SK-N-SH treated with all-trans-retinoic acid at 6 μM for 48 hours (cell line): Measurements from ENCODE around the gene RUNDC3A.

Experiments used
- ATAC-seq: fragments of 200-7000 bp; cut with Tn5 transposase; 3 replicates; pipeline ENCODE4 v1.9.1; 2020; ENCODE audit warnings: mild to moderate bottlenecking, moderate library complexity
- ARNTL ChIP-seq: fragments of 450-650 bp; formaldehyde crosslinking; IDR thresholded peaks from 2 replicates; pipeline ENCODE4 v1.5.0; 2020; ENCODE audit warnings: low read depth, mild to moderate bottlenecking, moderate library complexity, borderline replicate concordance
- BACH2 ChIP-seq: fragments of 250-450 bp; sonication (Bioruptor Pico); IDR thresholded peaks from 2 replicates; pipeline ENCODE4 v1.9.0; 2021; ENCODE audit warnings: mild to moderate bottlenecking, borderline replicate concordance
- CSDC2 ChIP-seq: fragments of 250-450 bp; sonication (Bioruptor Pico); IDR thresholded peaks from 2 replicates; pipeline ENCODE4 v1.5.0; 2020; ENCODE audit warnings: mild to moderate bottlenecking, moderate library complexity
- GLIS3 ChIP-seq: fragments of 250-450 bp; sonication (Bioruptor Pico); IDR thresholded peaks from 2 replicates; pipeline ENCODE4 v1.5.0; 2020; ENCODE audit warnings: mild to moderate bottlenecking, moderate library complexity
- ISL1 ChIP-seq: fragments of 250-450 bp; sonication (Bioruptor Pico); IDR thresholded peaks from 2 replicates; pipeline ENCODE4 v2.1.2; 2022; ENCODE audit warnings: mild to moderate bottlenecking, moderate library complexity
- OSR1 ChIP-seq: fragments of 250-450 bp; sonication (Bioruptor Pico); IDR thresholded peaks from 2 replicates; pipeline ENCODE4 v1.8.0; 2022; ENCODE audit warnings: moderate library complexity, mild to moderate bottlenecking, inconsistent platforms
- PPARA ChIP-seq: fragments of 250-450 bp; sonication (Bioruptor Pico); IDR thresholded peaks from 2 replicates; pipeline ENCODE4 v1.5.0; 2020; ENCODE audit warnings: mild to moderate bottlenecking, borderline replicate concordance
- RARB ChIP-seq: fragments of 250-450 bp; sonication (Bioruptor Pico); IDR thresholded peaks from 2 replicates; pipeline ENCODE4 v1.8.0; 2021; ENCODE audit warnings: mild to moderate bottlenecking, moderate library complexity
- SNAI2 ChIP-seq: fragments of 250-450 bp; sonication (Bioruptor Pico); IDR thresholded peaks from 2 replicates; pipeline ENCODE4 v1.5.0; 2020; ENCODE audit warnings: mild to moderate bottlenecking, moderate library complexity
- TCF4 ChIP-seq: fragments of 250-450 bp; sonication (Bioruptor Pico); IDR thresholded peaks from 2 replicates; pipeline ENCODE4 v1.8.0; 2021; ENCODE audit warnings: mild to moderate bottlenecking, moderate library complexity, borderline replicate concordance
- TOX ChIP-seq: fragments of 250-450 bp; sonication (Bioruptor Pico); IDR thresholded peaks from 2 replicates; pipeline ENCODE4 v1.8.0; 2021; ENCODE audit warnings: mild to moderate bottlenecking, moderate library complexity, borderline replicate concordance
- TSHZ2 ChIP-seq: fragments of 250-450 bp; sonication (Bioruptor Pico); IDR thresholded peaks from 2 replicates; pipeline ENCODE4 v1.5.0; 2020; ENCODE audit warnings: mild to moderate bottlenecking, moderate library complexity
- ZC3H10 ChIP-seq: fragments of 250-450 bp; sonication (Bioruptor Pico); IDR thresholded peaks from 2 replicates; pipeline ENCODE4 v1.5.1; 2021; ENCODE audit warnings: mild to moderate bottlenecking, moderate library complexity
- ZFP3 ChIP-seq: fragments of 250-450 bp; sonication (Bioruptor Pico); IDR thresholded peaks from 2 replicates; pipeline ENCODE4 v1.5.0; 2020; ENCODE audit warnings: mild to moderate bottlenecking, moderate library complexity
- ZNF70 ChIP-seq: fragments of 450-650 bp; formaldehyde crosslinking; IDR thresholded peaks from 2 replicates; pipeline ENCODE4 v1.5.0; 2020; ENCODE audit warnings: mild to moderate bottlenecking, moderate library complexity
- ZNF8 ChIP-seq: fragments of 450-650 bp; formaldehyde crosslinking; IDR thresholded peaks from 2 replicates; pipeline ENCODE4 v1.5.0; 2020; ENCODE audit warnings: mild to moderate bottlenecking, moderate library complexity
- TF ChIP-seq, protein P1 (sequence below): fragments of 250-450 bp; sonication (Bioruptor Pico); IDR thresholded peaks from 2 replicates; pipeline ENCODE4 v1.5.1; 2020; ENCODE audit warnings: low read depth, mild to moderate bottlenecking, moderate library complexity
- TF ChIP-seq, protein P2 (sequence below): fragments of 250-450 bp; sonication (Bioruptor Pico); IDR thresholded peaks from 2 replicates; pipeline ENCODE4 v1.5.1; 2021; ENCODE audit warnings: mild to moderate bottlenecking, moderate library complexity
- TF ChIP-seq, protein P3 (sequence below): fragments of 250-450 bp; sonication (Bioruptor Pico); IDR thresholded peaks from 2 replicates; pipeline ENCODE4 v1.8.0; 2021; ENCODE audit warnings: low read depth, mild to moderate bottlenecking, moderate library complexity, borderline replicate concordance

Gene RUNDC3A

GRCh38 chr17:44307387-44308186 lies 814 bp upstream of the RUNDC3A start (continued):
- TF ChIP-seq TSHZ2 (CRISPR knock-in tag) (peak; percentile 49; the same call in 1 of the 2 replicates), ISL1 (CRISPR knock-in tag) (no peak), ZC3H10 (CRISPR knock-in tag) (no peak), BACH2 (CRISPR knock-in tag) (no peak), GLIS3 (no peak), PPARA (CRISPR knock-in tag) (no peak), TCF4 (CRISPR knock-in tag) (peak; percentile 48; the same call in 1 of the 2 replicates), ZNF8 (CRISPR knock-in tag) (no peak)

DNA sequence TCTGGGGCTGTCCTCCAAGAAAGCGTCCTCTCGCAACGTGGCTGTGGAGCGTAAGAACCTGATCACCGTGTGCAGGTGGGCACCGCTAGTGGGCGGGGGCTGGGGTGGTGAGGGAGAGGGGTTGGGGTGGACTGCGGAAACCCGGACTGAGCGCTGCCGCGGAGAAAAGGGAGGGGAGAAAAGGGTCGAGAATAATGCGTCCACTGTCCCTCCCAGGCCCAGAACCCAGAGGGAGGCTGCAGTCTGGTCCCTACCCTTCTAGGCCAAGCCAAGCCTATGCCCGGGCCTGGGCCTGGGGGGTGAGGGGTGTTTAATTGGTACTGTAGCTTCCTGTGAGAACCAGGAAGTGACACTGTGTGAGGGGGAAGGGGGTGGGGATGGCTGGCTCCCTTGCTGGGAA lies 464 bp downstream of the RUNDC3A start:
- no peak for TF ChIP-seq ARNTL
- no peak for TF ChIP-seq ZC3H10 (CRISPR knock-in tag)
- TF ChIP-seq TCF4 (CRISPR knock-in tag) = no peak
- TF ChIP-seq, protein P1, sequence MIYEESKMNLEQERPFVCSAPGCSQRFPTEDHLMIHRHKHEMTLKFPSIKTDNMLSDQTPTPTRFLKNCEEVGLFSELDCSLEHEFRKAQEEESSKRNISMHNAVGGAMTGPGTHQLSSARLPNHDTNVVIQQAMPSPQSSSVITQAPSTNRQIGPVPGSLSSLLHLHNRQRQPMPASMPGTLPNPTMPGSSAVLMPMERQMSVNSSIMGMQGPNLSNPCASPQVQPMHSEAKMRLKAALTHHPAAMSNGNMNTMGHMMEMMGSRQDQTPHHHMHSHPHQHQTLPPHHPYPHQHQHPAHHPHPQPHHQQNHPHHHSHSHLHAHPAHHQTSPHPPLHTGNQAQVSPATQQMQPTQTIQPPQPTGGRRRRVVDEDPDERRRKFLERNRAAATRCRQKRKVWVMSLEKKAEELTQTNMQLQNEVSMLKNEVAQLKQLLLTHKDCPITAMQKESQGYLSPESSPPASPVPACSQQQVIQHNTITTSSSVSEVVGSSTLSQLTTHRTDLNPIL (CRISPR knock-in tag) = no peak
- TF ChIP-seq, protein P2, sequence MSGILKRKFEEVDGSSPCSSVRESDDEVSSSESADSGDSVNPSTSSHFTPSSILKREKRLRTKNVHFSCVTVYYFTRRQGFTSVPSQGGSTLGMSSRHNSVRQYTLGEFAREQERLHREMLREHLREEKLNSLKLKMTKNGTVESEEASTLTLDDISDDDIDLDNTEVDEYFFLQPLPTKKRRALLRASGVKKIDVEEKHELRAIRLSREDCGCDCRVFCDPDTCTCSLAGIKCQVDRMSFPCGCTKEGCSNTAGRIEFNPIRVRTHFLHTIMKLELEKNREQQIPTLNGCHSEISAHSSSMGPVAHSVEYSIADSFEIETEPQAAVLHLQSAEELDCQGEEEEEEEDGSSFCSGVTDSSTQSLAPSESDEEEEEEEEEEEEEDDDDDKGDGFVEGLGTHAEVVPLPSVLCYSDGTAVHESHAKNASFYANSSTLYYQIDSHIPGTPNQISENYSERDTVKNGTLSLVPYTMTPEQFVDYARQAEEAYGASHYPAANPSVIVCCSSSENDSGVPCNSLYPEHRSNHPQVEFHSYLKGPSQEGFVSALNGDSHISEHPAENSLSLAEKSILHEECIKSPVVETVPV (CRISPR knock-in tag) = no peak
- TF ChIP-seq ZNF70 (CRISPR knock-in tag) = no peak
- no peak for TF ChIP-seq SNAI2 (CRISPR knock-in tag)
- TF ChIP-seq, protein P3, sequence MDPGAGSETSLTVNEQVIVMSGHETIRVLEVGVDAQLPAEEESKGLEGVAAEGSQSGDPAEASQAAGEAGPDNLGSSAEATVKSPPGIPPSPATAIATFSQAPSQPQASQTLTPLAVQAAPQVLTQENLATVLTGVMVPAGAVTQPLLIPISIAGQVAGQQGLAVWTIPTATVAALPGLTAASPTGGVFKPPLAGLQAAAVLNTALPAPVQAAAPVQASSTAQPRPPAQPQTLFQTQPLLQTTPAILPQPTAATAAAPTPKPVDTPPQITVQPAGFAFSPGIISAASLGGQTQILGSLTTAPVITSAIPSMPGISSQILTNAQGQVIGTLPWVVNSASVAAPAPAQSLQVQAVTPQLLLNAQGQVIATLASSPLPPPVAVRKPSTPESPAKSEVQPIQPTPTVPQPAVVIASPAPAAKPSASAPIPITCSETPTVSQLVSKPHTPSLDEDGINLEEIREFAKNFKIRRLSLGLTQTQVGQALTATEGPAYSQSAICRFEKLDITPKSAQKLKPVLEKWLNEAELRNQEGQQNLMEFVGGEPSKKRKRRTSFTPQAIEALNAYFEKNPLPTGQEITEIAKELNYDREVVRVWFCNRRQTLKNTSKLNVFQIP (CRISPR knock-in tag) = no peak
- no peak for TF ChIP-seq BACH2 (CRISPR knock-in tag)
- TF ChIP-seq RARB (CRISPR knock-in tag) = no peak
- TF ChIP-seq CSDC2 = no peak
- TF ChIP-seq ZFP3 = no peak
- TF ChIP-seq OSR1 (CRISPR knock-in tag) = no peak
- no peak for TF ChIP-seq TSHZ2 (CRISPR knock-in tag)
- no peak; the same call in 2 of the 3 replicates for ATAC-seq

- ATAC-seq = no peak
- TF ChIP-seq, protein P1 (CRISPR knock-in tag) = no peak
- TF ChIP-seq ZNF70 (CRISPR knock-in tag) (no peak), TSHZ2 (CRISPR knock-in tag) (no peak), TOX (CRISPR knock-in tag) (no peak), PPARA (CRISPR knock-in tag) (no peak), TCF4 (CRISPR knock-in tag) (no peak), GLIS3 (no peak)
These were observed 1.1 kb downstream of the RUNDC3A start for GRCh38 chr17:44309472-44309871.
